MG63 (cell line): ENCODE measurements around the gene LDLRAP1. TPM values are rescaled to one million over a fixed set of nuclear protein-coding genes. Genes with fewer than 3 reads are reported as not detected.

ENCODE experiments used
- DNase-seq: peaks from one replicate; pipeline ENCODE4 v3.0.0-alpha.2; 2020
- H3K27me3 ChIP-seq: fragments of 250-450 bp; sonication (Bioruptor Pico); 2 replicates; pipeline ENCODE4 v1.5.1; 2020; ENCODE audit warnings: mild to moderate bottlenecking, moderate library complexity
- H3K36me3 ChIP-seq: fragments of 250-450 bp; sonication (Bioruptor Pico); 2 replicates; pipeline ENCODE4 v1.5.1; 2020; ENCODE audit warnings: mild to moderate bottlenecking, moderate library complexity
- H3K4me3 ChIP-seq: fragments of 250-450 bp; sonication (Bioruptor Pico); 2 replicates; pipeline ENCODE4 v1.5.1; 2020; ENCODE audit warnings: mild to moderate bottlenecking, moderate library complexity
- H3K9me3 ChIP-seq: fragments of 250-450 bp; sonication (Bioruptor Pico); 2 replicates; pipeline ENCODE4 v1.5.1; 2020; ENCODE audit warnings: mild to moderate bottlenecking, moderate library complexity
- total RNA-seq: library from RNA; depleted of rRNA; stranded (reverse); fragments of >200 nt; shearing (Covaris generic); gene quantifications from 2 replicates; pipeline ENCODE4 v1.2.3, GENCODE V29; 2014; ENCODE audit warnings: low replicate concordance

The LDLRAP1 gene
- total RNA-seq, 1 experiment from 2014 or later: 7.8 TPM

DNA sequence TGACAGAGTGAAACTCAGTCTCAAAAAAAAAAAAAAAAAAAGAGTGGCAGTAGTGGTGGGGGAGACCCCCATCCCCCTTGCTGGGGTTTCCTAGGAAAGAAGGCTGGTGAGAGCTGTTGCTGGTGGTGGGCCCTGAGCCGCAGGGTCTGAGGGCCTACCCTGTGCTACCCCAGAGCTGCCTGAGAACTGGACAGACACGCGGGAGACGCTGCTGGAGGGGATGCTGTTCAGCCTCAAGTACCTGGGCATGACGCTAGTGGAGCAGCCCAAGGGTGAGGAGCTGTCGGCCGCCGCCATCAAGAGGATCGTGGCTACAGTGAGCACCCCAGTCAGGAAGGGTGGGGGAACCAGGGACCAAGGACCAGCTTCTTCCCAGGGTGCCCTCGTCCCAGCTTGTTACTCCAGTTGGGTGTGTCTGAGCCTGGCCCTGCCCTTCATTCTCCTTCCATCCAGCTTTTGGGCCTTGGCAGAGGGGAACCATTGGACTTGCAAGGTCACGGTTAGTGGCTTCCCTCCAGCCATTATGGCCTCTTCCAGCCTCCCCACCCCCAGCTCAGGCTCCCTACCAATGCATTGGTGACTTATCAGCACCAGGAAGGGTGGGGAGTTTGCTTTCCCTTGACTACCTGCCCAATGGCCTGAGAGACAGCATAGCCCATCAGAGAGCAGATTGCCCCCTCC is 10.5 kb downstream of the LDLRAP1 start:
- H3K9me3 ChIP-seq: no peaks in the 10 kb centered on the region
- H3K27me3 ChIP-seq: no peaks in the 10 kb centered on the region
- no peak overlapping the region for H3K4me3 ChIP-seq
- no peak for DNase-seq
- peaks cover 2% of the 10 kb centered on the region; the same call in 1 of the 2 replicates for H3K36me3 ChIP-seq

DNA sequence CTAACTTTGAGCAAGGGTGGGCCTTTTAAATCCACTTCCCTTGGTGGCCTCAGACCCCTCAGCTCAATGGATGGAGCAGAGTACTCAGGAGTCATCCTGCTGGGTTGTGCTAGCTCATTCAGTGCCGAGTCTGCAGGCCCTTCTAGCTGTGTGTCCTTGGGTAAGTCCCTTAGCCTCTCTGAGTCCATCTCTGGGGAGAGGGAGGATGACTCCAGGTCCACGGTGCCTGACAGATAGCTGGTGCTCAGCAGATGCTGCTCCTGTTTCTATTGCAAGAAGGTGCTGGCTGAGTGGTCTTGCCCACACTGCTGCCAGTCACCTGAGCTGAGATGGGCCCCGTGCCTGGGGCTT is 11.0 kb downstream of the LDLRAP1 start:
- peaks cover 2% of the 10 kb centered on the region; the same call in 1 of the 2 replicates for H3K36me3 ChIP-seq
- H3K27me3 ChIP-seq: no peaks in the 10 kb centered on the region
- DNase-seq: no peak
- H3K4me3 ChIP-seq: no peak overlapping the region
- H3K9me3 ChIP-seq: no peaks in the 10 kb centered on the region

- H3K4me3 ChIP-seq: no peak overlapping the region
- peaks cover 2% of the 10 kb centered on the region; the same call in 1 of the 2 replicates for H3K36me3 ChIP-seq
- no peaks in the 10 kb centered on the region for H3K9me3 ChIP-seq
- no peak for DNase-seq
- H3K27me3 ChIP-seq: no peaks in the 10 kb centered on the region
These were observed 11.7 kb downstream of the LDLRAP1 start for GRCh38 chr1:25554886-25555752.

- H3K4me3 ChIP-seq: no peak overlapping the region
- no peak for DNase-seq
- H3K36me3 ChIP-seq: peaks cover 2% of the 10 kb centered on the region; the same call in 1 of the 2 replicates
- no peaks in the 10 kb centered on the region for H3K9me3 ChIP-seq
- no peaks in the 10 kb centered on the region for H3K27me3 ChIP-seq
These were observed 12.3 kb downstream of the LDLRAP1 start for GRCh38 chr1:25555753-25556092.

GRCh38 chr1:25556132-25556670 is 12.8 kb downstream of the LDLRAP1 start:
- no peak for DNase-seq
- Histone ChIP-seq H3K27me3 (no peaks in the 10 kb centered on the region), H3K4me3 (no peak overlapping the region), H3K36me3 (peaks cover 2% of the 10 kb centered on the region; the same call in 1 of the 2 replicates), H3K9me3 (no peaks in the 10 kb centered on the region)

- no peak overlapping the region for H3K4me3 ChIP-seq
- no peaks in the 10 kb centered on the region for H3K9me3 ChIP-seq
- H3K27me3 ChIP-seq: no peaks in the 10 kb centered on the region
- DNase-seq: no peak
- peaks cover 2% of the 10 kb centered on the region; the same call in 1 of the 2 replicates for H3K36me3 ChIP-seq
These were observed 13.5 kb downstream of the LDLRAP1 start for GRCh38 chr1:25556791-25557476.

DNA sequence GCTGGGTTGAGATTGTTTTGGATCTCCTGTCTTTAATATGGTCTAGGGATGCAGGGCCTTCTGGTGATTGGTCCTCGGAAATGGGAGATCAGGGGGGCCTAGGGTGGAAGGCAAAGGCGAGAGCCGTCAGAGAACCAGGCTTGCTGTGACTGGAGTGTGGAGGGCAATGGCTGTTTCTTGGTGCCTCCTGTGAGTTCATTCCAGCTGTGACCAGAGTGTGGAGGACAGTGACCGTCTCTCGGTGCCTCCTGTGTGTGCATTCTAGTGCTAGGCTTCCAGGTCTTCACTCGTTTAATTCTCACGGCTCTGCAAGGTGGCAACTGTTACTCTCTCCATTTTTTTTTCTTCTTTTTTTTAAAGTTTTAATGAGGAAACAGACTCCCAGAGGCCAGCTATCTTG is 14.1 kb downstream of the LDLRAP1 start:
- DNase-seq: no peak
- H3K9me3 ChIP-seq: no peaks in the 10 kb centered on the region
- H3K4me3 ChIP-seq: no peak overlapping the region
- H3K36me3 ChIP-seq: peaks cover 2% of the 10 kb centered on the region; the same call in 1 of the 2 replicates
- H3K27me3 ChIP-seq: no peaks in the 10 kb centered on the region

- H3K9me3 ChIP-seq: no peaks in the 10 kb centered on the region
- H3K4me3 ChIP-seq: no peak overlapping the region
- no peak for DNase-seq
- peaks cover 2% of the 10 kb centered on the region; the same call in 1 of the 2 replicates for H3K36me3 ChIP-seq
- no peaks in the 10 kb centered on the region for H3K27me3 ChIP-seq
These were observed 15.6 kb downstream of the LDLRAP1 start for GRCh38 chr1:25559031-25559430.

GRCh38 chr1:25560001-25560400 is 16.6 kb downstream of the LDLRAP1 start:
- H3K9me3 ChIP-seq: no peaks in the 10 kb centered on the region
- DNase-seq: no peak
- H3K27me3 ChIP-seq: no peaks in the 10 kb centered on the region
- no peak overlapping the region for H3K4me3 ChIP-seq
- H3K36me3 ChIP-seq: peaks cover 2% of the 10 kb centered on the region; the same call in 1 of the 2 replicates

DNA sequence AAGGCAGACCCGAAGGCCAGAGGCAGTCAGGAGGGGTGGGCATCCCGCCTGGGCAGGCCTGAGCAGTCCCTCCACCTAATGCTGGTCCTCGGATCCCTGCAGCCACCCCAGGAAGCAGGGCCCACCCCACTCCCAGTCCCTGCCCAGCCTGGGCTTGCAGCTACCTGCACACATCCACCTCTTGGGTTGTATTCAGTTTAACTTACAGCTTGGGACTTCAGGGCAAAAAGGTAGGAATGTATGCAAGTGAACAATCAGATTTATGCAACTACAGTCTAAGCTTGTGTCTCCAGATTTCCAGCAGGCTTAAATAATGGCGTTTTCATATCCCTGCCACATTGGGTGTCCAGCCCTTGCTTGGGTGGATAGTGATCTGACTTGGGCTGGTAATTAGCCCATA is 17.4 kb downstream of the LDLRAP1 start:
- Histone ChIP-seq H3K36me3 (peaks cover 2% of the 10 kb centered on the region; the same call in 1 of the 2 replicates), H3K9me3 (no peaks in the 10 kb centered on the region), H3K4me3 (no peak overlapping the region), H3K27me3 (no peaks in the 10 kb centered on the region)
- no peak for DNase-seq

- peaks cover 2% of the 10 kb centered on the region; the same call in 1 of the 2 replicates for H3K36me3 ChIP-seq
- H3K27me3 ChIP-seq: no peaks in the 10 kb centered on the region
- H3K9me3 ChIP-seq: no peaks in the 10 kb centered on the region
- DNase-seq: no peak
- H3K4me3 ChIP-seq: no peak overlapping the region
These were observed 18.2 kb downstream of the LDLRAP1 start for GRCh38 chr1:25561421-25562100.

- Histone ChIP-seq H3K9me3 (no peaks in the 10 kb centered on the region), H3K36me3 (peaks cover 2% of the 10 kb centered on the region; the same call in 1 of the 2 replicates), H3K4me3 (no peak overlapping the region), H3K27me3 (no peaks in the 10 kb centered on the region)
- DNase-seq: no peak
These were observed 18.9 kb downstream of the LDLRAP1 start for GRCh38 chr1:25562101-25562927.

GRCh38 chr1:25562928-25563283 is 19.5 kb downstream of the LDLRAP1 start:
- Histone ChIP-seq H3K9me3 (no peaks in the 10 kb centered on the region), H3K36me3 (peaks cover 2% of the 10 kb centered on the region; the same call in 1 of the 2 replicates), H3K4me3 (no peak overlapping the region), H3K27me3 (no peaks in the 10 kb centered on the region)
- no peak for DNase-seq

DNA sequence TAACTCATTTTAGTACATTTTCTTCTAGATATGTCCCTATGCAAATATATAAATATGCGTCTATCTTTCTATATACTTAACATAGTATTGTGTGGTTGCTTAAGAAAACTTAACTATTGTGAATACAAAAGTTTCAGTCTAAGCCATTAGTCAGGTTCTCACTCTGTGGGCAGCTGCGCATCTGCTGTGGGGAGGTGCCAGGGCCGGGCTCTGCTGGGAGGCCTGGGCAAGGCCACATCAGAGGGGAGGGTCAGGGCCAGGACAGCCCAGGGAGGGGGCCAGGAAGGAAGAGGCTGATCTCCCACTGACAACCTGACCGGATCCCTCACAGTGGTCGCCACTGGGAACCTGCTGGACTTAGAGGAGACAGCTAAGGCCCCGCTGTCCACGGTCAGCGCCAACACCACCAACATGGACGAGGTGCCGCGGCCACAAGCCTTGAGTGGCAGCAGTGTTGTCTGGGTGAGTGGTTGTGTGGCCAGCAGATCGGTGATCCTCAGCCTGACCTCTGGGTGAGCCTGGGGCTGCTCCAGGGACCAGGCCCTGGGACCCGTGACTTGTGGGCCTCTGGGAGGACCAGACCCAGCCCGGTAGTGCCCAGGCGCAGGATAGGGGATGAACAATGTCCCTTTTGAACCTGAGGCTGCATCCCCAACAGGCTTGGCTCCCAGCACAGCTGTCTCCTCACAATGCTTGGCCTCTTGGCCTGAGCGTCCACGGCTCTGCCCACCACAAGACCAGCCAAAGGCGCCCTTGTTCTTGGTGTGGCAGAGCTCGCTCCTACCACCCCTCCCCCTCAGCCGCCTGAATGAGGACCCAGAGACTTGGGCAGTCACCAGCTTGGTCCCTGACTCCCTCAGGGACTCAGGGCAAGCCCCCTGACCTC is 20.2 kb downstream of the LDLRAP1 start:
- DNase-seq: no peak
- Histone ChIP-seq H3K4me3 (no peak overlapping the region), H3K36me3 (no peaks in the 10 kb centered on the region; the same call in 1 of the 2 replicates), H3K27me3 (no peaks in the 10 kb centered on the region), H3K9me3 (no peaks in the 10 kb centered on the region)
